ENCODE measurements around the gene NGEF.

DNA sequence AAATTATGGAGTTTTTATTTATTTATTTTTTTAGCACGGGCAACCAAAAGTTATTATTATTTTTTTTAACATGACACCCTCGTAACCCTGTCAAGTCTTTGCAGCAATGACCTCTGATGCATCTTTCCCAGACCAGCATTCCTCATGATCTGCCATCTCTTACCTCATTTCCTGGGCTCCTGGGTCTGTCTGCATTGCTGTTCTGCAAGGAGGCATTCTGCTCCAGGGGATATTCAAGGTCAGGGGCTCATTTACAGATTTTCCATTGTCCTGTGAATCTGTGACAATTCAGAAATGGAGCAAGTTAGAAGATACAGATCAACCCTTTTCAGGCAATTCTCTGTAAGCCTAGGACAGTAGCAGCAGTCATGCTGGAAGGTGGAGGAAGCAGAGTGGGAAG lies 43.0 kb downstream of the NGEF start:
- TF ChIP-seq, protein P1, sequence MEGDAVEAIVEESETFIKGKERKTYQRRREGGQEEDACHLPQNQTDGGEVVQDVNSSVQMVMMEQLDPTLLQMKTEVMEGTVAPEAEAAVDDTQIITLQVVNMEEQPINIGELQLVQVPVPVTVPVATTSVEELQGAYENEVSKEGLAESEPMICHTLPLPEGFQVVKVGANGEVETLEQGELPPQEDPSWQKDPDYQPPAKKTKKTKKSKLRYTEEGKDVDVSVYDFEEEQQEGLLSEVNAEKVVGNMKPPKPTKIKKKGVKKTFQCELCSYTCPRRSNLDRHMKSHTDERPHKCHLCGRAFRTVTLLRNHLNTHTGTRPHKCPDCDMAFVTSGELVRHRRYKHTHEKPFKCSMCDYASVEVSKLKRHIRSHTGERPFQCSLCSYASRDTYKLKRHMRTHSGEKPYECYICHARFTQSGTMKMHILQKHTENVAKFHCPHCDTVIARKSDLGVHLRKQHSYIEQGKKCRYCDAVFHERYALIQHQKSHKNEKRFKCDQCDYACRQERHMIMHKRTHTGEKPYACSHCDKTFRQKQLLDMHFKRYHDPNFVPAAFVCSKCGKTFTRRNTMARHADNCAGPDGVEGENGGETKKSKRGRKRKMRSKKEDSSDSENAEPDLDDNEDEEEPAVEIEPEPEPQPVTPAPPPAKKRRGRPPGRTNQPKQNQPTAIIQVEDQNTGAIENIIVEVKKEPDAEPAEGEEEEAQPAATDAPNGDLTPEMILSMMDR (IDR thresholded peaks at IDR 0.05), result no peak
- no peak for TF ChIP-seq POLR2A (IDR thresholded peaks at IDR 0.05)
